GM18511 (cell line): ENCODE data around the gene MRPS26.
"Not testable (repeated sequence)": the region's sequence is repeated elsewhere in the genome, so short reads cannot be mapped to it uniquely, and the experiment has no call there.

ENCODE experiments used
- ATAC-seq: cut with Tn5 transposase; IDR thresholded peaks from one replicate; pipeline ENCODE4 v1.9.1; 2021; ENCODE audit warnings: mild to moderate bottlenecking, moderate library complexity; ENCODE audit not compliant: unreplicated experiment

MRPS26 gene

GRCh38 chr20:3072530-3073250, 26.8 kb downstream of the MRPS26 start:
- ATAC-seq: no peak

GRCh38 chr20:3073251-3073643, 27.4 kb downstream of the MRPS26 start:
- ATAC-seq: not testable (repeated sequence)

GRCh38 chr20:3074812-3075211, 29.0 kb downstream of the MRPS26 start:
- no peak for ATAC-seq

- ATAC-seq: not testable (repeated sequence)
These were observed 29.5 kb downstream of the MRPS26 start for GRCh38 chr20:3075315-3075714.

GRCh38 chr20:3077618-3078134, 31.8 kb downstream of the MRPS26 start:
- ATAC-seq: no peak

- no peak for ATAC-seq
These were observed 35.1 kb downstream of the MRPS26 start for GRCh38 chr20:3080939-3081388.

- no peak for ATAC-seq
These were observed 35.8 kb downstream of the MRPS26 start for GRCh38 chr20:3081641-3082040.

GRCh38 chr20:3082306-3082951, 36.6 kb downstream of the MRPS26 start:
- ATAC-seq: no peak

- no peak for ATAC-seq
These were observed 37.4 kb downstream of the MRPS26 start for GRCh38 chr20:3082955-3083952.

GRCh38 chr20:3084283-3084985, 38.6 kb downstream of the MRPS26 start, which contains the start of gene AVP:
TSS of gene AVP (minus strand) at chr20:3084724. CDS start at chr20:3084674, 50 bp downstream.
- ATAC-seq: no peak

- no peak for ATAC-seq
These were observed 39.1 kb downstream of the MRPS26 start for GRCh38 chr20:3084986-3085360.

- ATAC-seq: no peak
These were observed 39.8 kb downstream of the MRPS26 start for GRCh38 chr20:3085571-3086072.

GRCh38 chr20:3088031-3088430, 42.2 kb downstream of the MRPS26 start:
- no peak for ATAC-seq

GRCh38 chr20:3090565-3090964, 44.7 kb downstream of the MRPS26 start:
- ATAC-seq: no peak

GRCh38 chr20:3092611-3093379, 46.9 kb downstream of the MRPS26 start:
- no peak for ATAC-seq

GRCh38 chr20:3093861-3094361, 48.1 kb downstream of the MRPS26 start:
- ATAC-seq: no peak

GRCh38 chr20:3094848-3095629, 49.2 kb downstream of the MRPS26 start:
- no peak for ATAC-seq
